ENCODE data around the gene DGKI.

DNA sequence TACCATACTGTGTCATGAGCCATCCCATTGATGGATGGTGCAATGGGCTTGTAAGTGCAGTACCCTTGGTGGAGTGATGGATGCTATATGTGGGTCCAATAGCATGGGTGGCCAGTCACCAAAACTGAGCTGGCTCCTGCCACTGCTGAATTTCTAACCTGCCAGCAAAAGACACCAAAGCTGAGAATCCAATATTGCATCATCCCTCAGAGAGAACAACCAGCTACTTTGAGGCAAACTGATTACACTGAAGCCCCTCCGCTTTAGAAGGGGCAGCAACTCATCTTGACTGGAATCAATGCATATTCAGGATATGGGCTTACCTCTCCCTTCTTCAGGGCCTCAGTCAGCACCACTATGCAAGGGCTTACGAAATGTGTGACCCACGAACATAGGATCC, 211.6 kb downstream of the DGKI start:
- TF ChIP-seq, protein P1, sequence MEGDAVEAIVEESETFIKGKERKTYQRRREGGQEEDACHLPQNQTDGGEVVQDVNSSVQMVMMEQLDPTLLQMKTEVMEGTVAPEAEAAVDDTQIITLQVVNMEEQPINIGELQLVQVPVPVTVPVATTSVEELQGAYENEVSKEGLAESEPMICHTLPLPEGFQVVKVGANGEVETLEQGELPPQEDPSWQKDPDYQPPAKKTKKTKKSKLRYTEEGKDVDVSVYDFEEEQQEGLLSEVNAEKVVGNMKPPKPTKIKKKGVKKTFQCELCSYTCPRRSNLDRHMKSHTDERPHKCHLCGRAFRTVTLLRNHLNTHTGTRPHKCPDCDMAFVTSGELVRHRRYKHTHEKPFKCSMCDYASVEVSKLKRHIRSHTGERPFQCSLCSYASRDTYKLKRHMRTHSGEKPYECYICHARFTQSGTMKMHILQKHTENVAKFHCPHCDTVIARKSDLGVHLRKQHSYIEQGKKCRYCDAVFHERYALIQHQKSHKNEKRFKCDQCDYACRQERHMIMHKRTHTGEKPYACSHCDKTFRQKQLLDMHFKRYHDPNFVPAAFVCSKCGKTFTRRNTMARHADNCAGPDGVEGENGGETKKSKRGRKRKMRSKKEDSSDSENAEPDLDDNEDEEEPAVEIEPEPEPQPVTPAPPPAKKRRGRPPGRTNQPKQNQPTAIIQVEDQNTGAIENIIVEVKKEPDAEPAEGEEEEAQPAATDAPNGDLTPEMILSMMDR (IDR thresholded peaks at IDR 0.05; ENCODE audit: low read length), result no peak
- TF ChIP-seq EZH2 (IDR thresholded peaks at IDR 0.05; ENCODE audit: borderline replicate concordance, low read length), result no peak
